Neural cell (in vitro differentiated cells): Measurements from ENCODE around the gene TLCD2. TPM values are rescaled to one million over a fixed set of nuclear protein-coding genes. Genes with fewer than 3 reads are reported as not detected.

Experiments
- H2AFZ ChIP-seq: fragments of 200-600, 300-800 bp; sonication (generic), shearing (Covaris generic); 2 replicates; pipeline ENCODE4 v1.6.0; 2014; ENCODE audit warnings: low read depth, mild to moderate bottlenecking, antibody characterized with exemption, low read length, moderate library complexity
- H3F3A ChIP-seq: fragments of 200-600 bp; shearing (Covaris generic); 2 replicates; pipeline ENCODE4 v1.6.1; 2016; ENCODE audit warnings: mild to moderate bottlenecking, moderate library complexity, mixed read lengths, antibody characterized with exemption, low read length; ENCODE audit not compliant: insufficient read depth, poor library complexity, severe bottlenecking
- H3K27ac ChIP-seq: fragments of 200-600, 300-800 bp; sonication (generic), shearing (Covaris generic); 2 replicates; pipeline ENCODE4 v1.5.1; 2014; ENCODE audit warnings: mild to moderate bottlenecking, low read length, moderate library complexity
- H3K27me3 ChIP-seq: fragments of 300-800, 200-600 bp; sonication (generic), shearing (Covaris generic); 2 replicates; pipeline ENCODE4 v1.6.0; 2014; ENCODE audit warnings: mild to moderate bottlenecking, low read depth, low read length, moderate library complexity; ENCODE audit not compliant: insufficient read depth
- H3K36me3 ChIP-seq: fragments of 300-800, 200-600 bp; sonication (generic), shearing (Covaris generic); 2 replicates; pipeline ENCODE4 v1.5.1; 2014; ENCODE audit warnings: mild to moderate bottlenecking, antibody characterized with exemption, low read length, moderate library complexity; ENCODE audit not compliant: insufficient read depth
- H3K4me2 ChIP-seq: fragments of 300-800, 200-600 bp; sonication (generic), shearing (Covaris generic); 2 replicates; pipeline ENCODE4 v1.6.0; 2014; ENCODE audit warnings: mild to moderate bottlenecking, low read length
- H3K4me3 ChIP-seq: fragments of 300-800, 200-600 bp; sonication (generic), shearing (Covaris generic); 2 replicates; pipeline ENCODE4 v1.5.1; 2014; ENCODE audit warnings: mild to moderate bottlenecking, low read length, moderate library complexity
- H3K79me2 ChIP-seq: fragments of 200-600 bp; shearing (Covaris generic); replicated peaks from 2 replicates; pipeline ENCODE4 v1.6.0; 2014; ENCODE audit warnings: mild to moderate bottlenecking, low read length, moderate library complexity; ENCODE audit not compliant: insufficient read depth
- H3K9ac ChIP-seq: fragments of 300-800, 200-600 bp; sonication (generic), shearing (Covaris generic); 2 replicates; pipeline ENCODE4 v1.6.1; 2016; ENCODE audit warnings: mild to moderate bottlenecking, low read length, mixed read lengths
- H3K9me2 ChIP-seq: fragments of 200-600 bp; shearing (Covaris generic); 2 replicates; pipeline ENCODE4 v1.6.1; 2016; ENCODE audit warnings: mild to moderate bottlenecking, low read length, mixed read lengths; ENCODE audit not compliant: insufficient read depth
- H3K9me3 ChIP-seq: fragments of 200-600, 300-800 bp; sonication (generic), shearing (Covaris generic); 2 replicates; pipeline ENCODE4 v1.6.1; 2016; ENCODE audit warnings: mild to moderate bottlenecking, mixed run types, low read length, moderate library complexity, mixed read lengths
- H4K20me1 ChIP-seq: fragments of 200-600 bp; shearing (Covaris generic); 2 replicates; pipeline ENCODE4 v1.6.1; 2016; ENCODE audit warnings: mild to moderate bottlenecking, mixed run types; ENCODE audit not compliant: insufficient read depth
- EP300 ChIP-seq: fragments of 450-650 bp; conservative IDR thresholded peaks from 2 replicates; pipeline ENCODE4 v1.6.1; 2014; ENCODE audit warnings: antibody characterized with exemption, mild to moderate bottlenecking, moderate library complexity; ENCODE audit not compliant: poor library complexity, severe bottlenecking
- EZH2 ChIP-seq: fragments of 200-600, 300-800 bp; shearing (Covaris generic), sonication (generic); IDR thresholded peaks from 2 replicates; pipeline ENCODE4 v1.6.1; 2014; ENCODE audit warnings: antibody characterized with exemption, low read length, borderline replicate concordance, mild to moderate bottlenecking; ENCODE audit not compliant: insufficient read depth, poor library complexity, severe bottlenecking
- MXI1 ChIP-seq: fragments of 450-650 bp; conservative IDR thresholded peaks from 2 replicates; pipeline ENCODE4 v1.6.1; 2014; ENCODE audit warnings: antibody characterized with exemption, mild to moderate bottlenecking; ENCODE audit not compliant: poor library complexity, severe bottlenecking
- POLR2AphosphoS5 ChIP-seq: IDR thresholded peaks from 2 replicates; pipeline ENCODE4 v1.6.1; 2012
- RAD21 ChIP-seq: fragments of 450-650 bp; conservative IDR thresholded peaks from 2 replicates; pipeline ENCODE4 v1.6.1; 2014; ENCODE audit warnings: antibody characterized with exemption, mild to moderate bottlenecking, moderate library complexity
- SMC3 ChIP-seq: fragments of 450-650 bp; conservative IDR thresholded peaks from 2 replicates; pipeline ENCODE4 v1.6.1; 2014; ENCODE audit warnings: antibody characterized with exemption, mild to moderate bottlenecking, moderate library complexity; ENCODE audit not compliant: poor library complexity
- TAF1 ChIP-seq: IDR thresholded peaks from 2 replicates; pipeline ENCODE4 v1.6.1; 2012; ENCODE audit warnings: low read depth
- polyA plus RNA-seq: library from polyadenylated mRNA; depleted of rRNA; stranded (reverse); fragments of >200 nt; gene quantifications from 2 replicates; pipeline ENCODE4 v1.2.3, GENCODE V29; 2014
- TF ChIP-seq, protein P1 (sequence below): fragments of 450-650 bp; IDR thresholded peaks from 2 replicates; pipeline ENCODE4 v1.5.1; 2014; ENCODE audit warnings: antibody characterized with exemption, mild to moderate bottlenecking, moderate library complexity; ENCODE audit not compliant: poor library complexity, severe bottlenecking
- TF ChIP-seq, protein P2 (sequence below): IDR thresholded peaks from 2 replicates; pipeline ENCODE4 v1.6.1; 2012; ENCODE audit warnings: borderline replicate concordance

TLCD2 gene
- polyA plus RNA-seq, 1 donor from 2014 or later: 0.14 TPM

GRCh38 chr17:1711804-1712203 is 1.6 kb upstream of the TLCD2 start:
- H3K4me3 ChIP-seq: no peak overlapping the region
- TF ChIP-seq, protein P1, sequence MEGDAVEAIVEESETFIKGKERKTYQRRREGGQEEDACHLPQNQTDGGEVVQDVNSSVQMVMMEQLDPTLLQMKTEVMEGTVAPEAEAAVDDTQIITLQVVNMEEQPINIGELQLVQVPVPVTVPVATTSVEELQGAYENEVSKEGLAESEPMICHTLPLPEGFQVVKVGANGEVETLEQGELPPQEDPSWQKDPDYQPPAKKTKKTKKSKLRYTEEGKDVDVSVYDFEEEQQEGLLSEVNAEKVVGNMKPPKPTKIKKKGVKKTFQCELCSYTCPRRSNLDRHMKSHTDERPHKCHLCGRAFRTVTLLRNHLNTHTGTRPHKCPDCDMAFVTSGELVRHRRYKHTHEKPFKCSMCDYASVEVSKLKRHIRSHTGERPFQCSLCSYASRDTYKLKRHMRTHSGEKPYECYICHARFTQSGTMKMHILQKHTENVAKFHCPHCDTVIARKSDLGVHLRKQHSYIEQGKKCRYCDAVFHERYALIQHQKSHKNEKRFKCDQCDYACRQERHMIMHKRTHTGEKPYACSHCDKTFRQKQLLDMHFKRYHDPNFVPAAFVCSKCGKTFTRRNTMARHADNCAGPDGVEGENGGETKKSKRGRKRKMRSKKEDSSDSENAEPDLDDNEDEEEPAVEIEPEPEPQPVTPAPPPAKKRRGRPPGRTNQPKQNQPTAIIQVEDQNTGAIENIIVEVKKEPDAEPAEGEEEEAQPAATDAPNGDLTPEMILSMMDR: no peak
- TF ChIP-seq EP300 (no peak), POLR2AphosphoS5 (no peak), RAD21 (no peak), MXI1 (no peak), TAF1 (no peak), SMC3 (no peak), EZH2 (no peak)
- TF ChIP-seq, protein P2, sequence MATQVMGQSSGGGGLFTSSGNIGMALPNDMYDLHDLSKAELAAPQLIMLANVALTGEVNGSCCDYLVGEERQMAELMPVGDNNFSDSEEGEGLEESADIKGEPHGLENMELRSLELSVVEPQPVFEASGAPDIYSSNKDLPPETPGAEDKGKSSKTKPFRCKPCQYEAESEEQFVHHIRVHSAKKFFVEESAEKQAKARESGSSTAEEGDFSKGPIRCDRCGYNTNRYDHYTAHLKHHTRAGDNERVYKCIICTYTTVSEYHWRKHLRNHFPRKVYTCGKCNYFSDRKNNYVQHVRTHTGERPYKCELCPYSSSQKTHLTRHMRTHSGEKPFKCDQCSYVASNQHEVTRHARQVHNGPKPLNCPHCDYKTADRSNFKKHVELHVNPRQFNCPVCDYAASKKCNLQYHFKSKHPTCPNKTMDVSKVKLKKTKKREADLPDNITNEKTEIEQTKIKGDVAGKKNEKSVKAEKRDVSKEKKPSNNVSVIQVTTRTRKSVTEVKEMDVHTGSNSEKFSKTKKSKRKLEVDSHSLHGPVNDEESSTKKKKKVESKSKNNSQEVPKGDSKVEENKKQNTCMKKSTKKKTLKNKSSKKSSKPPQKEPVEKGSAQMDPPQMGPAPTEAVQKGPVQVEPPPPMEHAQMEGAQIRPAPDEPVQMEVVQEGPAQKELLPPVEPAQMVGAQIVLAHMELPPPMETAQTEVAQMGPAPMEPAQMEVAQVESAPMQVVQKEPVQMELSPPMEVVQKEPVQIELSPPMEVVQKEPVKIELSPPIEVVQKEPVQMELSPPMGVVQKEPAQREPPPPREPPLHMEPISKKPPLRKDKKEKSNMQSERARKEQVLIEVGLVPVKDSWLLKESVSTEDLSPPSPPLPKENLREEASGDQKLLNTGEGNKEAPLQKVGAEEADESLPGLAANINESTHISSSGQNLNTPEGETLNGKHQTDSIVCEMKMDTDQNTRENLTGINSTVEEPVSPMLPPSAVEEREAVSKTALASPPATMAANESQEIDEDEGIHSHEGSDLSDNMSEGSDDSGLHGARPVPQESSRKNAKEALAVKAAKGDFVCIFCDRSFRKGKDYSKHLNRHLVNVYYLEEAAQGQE: no peak
- no peaks in the 10 kb centered on the region for H3K9me2 ChIP-seq
- H3K36me3 ChIP-seq: no peaks in the 10 kb centered on the region
- no peak overlapping the region for H3K4me2 ChIP-seq
- no peaks in the 10 kb centered on the region for H4K20me1 ChIP-seq
- no peak overlapping the region for H2AFZ ChIP-seq
- H3K27ac ChIP-seq: no peak overlapping the region
- no peak overlapping the region for H3K9ac ChIP-seq
- peaks cover 4% of the 10 kb centered on the region for H3K79me2 ChIP-seq
- H3K27me3 ChIP-seq: peaks cover 24% of the 10 kb centered on the region
- H3F3A ChIP-seq: no peaks in the 10 kb centered on the region
- H3K9me3 ChIP-seq: no peaks in the 10 kb centered on the region

GRCh38 chr17:1710807-1711553 is 803 bp upstream of the TLCD2 start:
- H2AFZ ChIP-seq: no peak overlapping the region
- no peak overlapping the region for H3K27ac ChIP-seq
- peaks cover 24% of the 10 kb centered on the region for H3K27me3 ChIP-seq
- no peak overlapping the region for H3K4me3 ChIP-seq
- TF ChIP-seq MXI1 (no peak), EZH2 (no peak), SMC3 (no peak), RAD21 (no peak), EP300 (no peak), TAF1 (no peak), POLR2AphosphoS5 (no peak)
- TF ChIP-seq, protein P1: no peak
- TF ChIP-seq, protein P2: no peak
- peaks cover 4% of the 10 kb centered on the region for H3K79me2 ChIP-seq
- H3K9me3 ChIP-seq: no peaks in the 10 kb centered on the region
- no peaks in the 10 kb centered on the region for H3K36me3 ChIP-seq
- H3K9me2 ChIP-seq: no peaks in the 10 kb centered on the region
- H3F3A ChIP-seq: no peaks in the 10 kb centered on the region
- no peak overlapping the region for H3K4me2 ChIP-seq
- H4K20me1 ChIP-seq: no peaks in the 10 kb centered on the region
- H3K9ac ChIP-seq: no peak overlapping the region
